PC-3 (cell line): ENCODE results near the gene TARS1. TPM values are rescaled to one million over a fixed set of nuclear protein-coding genes. Genes with fewer than 3 reads are reported as not detected.

Experiments
- ATAC-seq: fragments of 200-7000 bp; cut with Tn5 transposase; 2 replicates; pipeline ENCODE4 v1.9.1; 2020; ENCODE audit warnings: mild to moderate bottlenecking, moderate library complexity
- BruUV-seq: library from RNA; stranded (reverse); fragments of 400-500 nt; replicated peaks from 2 replicates; lab custom pipeline; 2021; lab: Mats Ljungman, UMichigan
- CTCF ChIA-PET: fragments of 300-600 bp; sonication (Branson Sonifier 250); formaldehyde crosslinking; loops from one replicate; lab custom pipeline; 2022; ENCODE audit warnings: antibody characterized with exemption; lab: Charles Lee
- POLR2A ChIA-PET: fragments of 300-600 bp; sonication (Branson Sonifier 250); formaldehyde crosslinking; loops from one replicate; lab custom pipeline; 2022; ENCODE audit warnings: antibody characterized with exemption; ENCODE audit not compliant: unreplicated experiment; lab: Charles Lee
- DNase-seq: peaks from one replicate; pipeline ENCODE4 v3.0.0-alpha.2; 2015
- H2AFZ ChIP-seq: fragments of 300-600 bp; sonication (generic); 2 replicates; pipeline ENCODE4 v1.6.0; 2016; ENCODE audit warnings: antibody characterized with exemption, low read length
- H3F3A ChIP-seq: fragments of 300-600 bp; sonication (generic); one replicate; pipeline ENCODE4 v1.6.0; 2017; ENCODE audit warnings: antibody characterized with exemption, low read length, control low read depth, mild to moderate bottlenecking; ENCODE audit not compliant: unreplicated experiment
- H3K27ac ChIP-seq: fragments of 300-600 bp; sonication (generic); 2 replicates; pipeline ENCODE4 v1.5.1; 2016; ENCODE audit warnings: mild to moderate bottlenecking, low read length
- H3K27me3 ChIP-seq: fragments of 300-600 bp; sonication (generic); 2 replicates; pipeline ENCODE4 v1.6.1; 2016; ENCODE audit warnings: low read length, mixed read lengths
- H3K36me3 ChIP-seq: fragments of 300-600 bp; sonication (generic); 2 replicates; pipeline ENCODE4 v1.6.1; 2016; ENCODE audit warnings: low read depth, mixed run types, low read length, mixed read lengths
- H3K4me1 ChIP-seq: fragments of 300-600 bp; sonication (generic); 2 replicates; pipeline ENCODE4 v1.5.1; 2016; ENCODE audit warnings: low read length; ENCODE audit not compliant: insufficient read depth
- H3K4me2 ChIP-seq: fragments of 300-600 bp; sonication (generic); 2 replicates; pipeline ENCODE4 v1.6.0; 2016; ENCODE audit warnings: low read length
- H3K4me3 ChIP-seq: fragments of 300-600 bp; sonication (generic); 2 replicates; pipeline ENCODE4 v1.5.1; 2016; ENCODE audit warnings: mild to moderate bottlenecking, low read length, mixed read lengths
- H3K79me2 ChIP-seq: fragments of 300-600 bp; sonication (generic); 2 replicates; pipeline ENCODE4 v1.6.1; 2017; ENCODE audit warnings: low read length, mixed read lengths
- H3K9ac ChIP-seq: fragments of 300-600 bp; sonication (generic); 2 replicates; pipeline ENCODE4 v1.6.0; 2016; ENCODE audit warnings: mild to moderate bottlenecking, low read length
- H3K9me2 ChIP-seq: fragments of 300-600 bp; sonication (generic); replicated peaks from 2 replicates; pipeline ENCODE4 v1.6.1; 2016; ENCODE audit warnings: mixed run types, low read length, mixed read lengths
- H3K9me3 ChIP-seq: fragments of 300-600 bp; sonication (generic); 2 replicates; pipeline ENCODE4 v1.6.1; 2016; ENCODE audit warnings: low read length, mixed read lengths
- H4K20me1 ChIP-seq: fragments of 300-600 bp; sonication (generic); 2 replicates; pipeline ENCODE4 v1.6.1; 2016; ENCODE audit warnings: low read length, mixed read lengths
- CTCF ChIP-seq: fragments of 300-600 bp; sonication (generic); conservative IDR thresholded peaks from 2 replicates; pipeline ENCODE4 v1.5.1; 2017; ENCODE audit warnings: antibody characterized with exemption, low read depth, mild to moderate bottlenecking, low read length
- EZH2 ChIP-seq: fragments of 300-600 bp; sonication (generic); IDR thresholded peaks from one replicate; pipeline ENCODE4 v1.6.1; 2017; ENCODE audit warnings: antibody characterized with exemption, mild to moderate bottlenecking, low read length; ENCODE audit not compliant: unreplicated experiment
- EZH2phosphoT487 ChIP-seq: fragments of 300-600 bp; sonication (generic); IDR thresholded peaks from 2 replicates; pipeline ENCODE4 v1.6.1; 2018; ENCODE audit warnings: mild to moderate bottlenecking, antibody characterized with exemption, low read length, borderline replicate concordance
- intact Hi-C: fragments of 100-400 bp; cut with micrococcal nuclease; formaldehyde crosslinking; loops from 2 replicates; pipeline ENCODE4 v1.9.0; 2023
- total RNA-seq: library from RNA; depleted of rRNA; stranded (reverse); fragments of >200 nt; gene quantifications from 2 replicates; pipeline ENCODE4 v1.2.3, GENCODE V29; 2014

TARS1 gene
- total RNA-seq, 1 experiment from 2014 or later = 221 TPM

- TF ChIP-seq EZH2 (no peak), CTCF (peak; percentile 35; the same call in 1 of the 2 replicates)
- DNase-seq (no peak), ATAC-seq (no peak)
- POLR2A ChIA-PET = no interaction called here
- CTCF ChIA-PET = no interaction called here
- no peak overlapping the region for H2AFZ ChIP-seq
- H3K79me2 ChIP-seq = no peaks in the 10 kb centered on the region
- H3K27me3 ChIP-seq = no peaks in the 10 kb centered on the region
- no peaks in the 10 kb centered on the region for H3K9me3 ChIP-seq
- no peaks in the 10 kb centered on the region for H3K4me1 ChIP-seq
- no peak overlapping the region for H3K4me2 ChIP-seq
- no TSS peak for BruUV-seq
- intact Hi-C loops = no loop called here
- no peak overlapping the region for H3K27ac ChIP-seq
- no peaks in the 10 kb centered on the region for H4K20me1 ChIP-seq
- H3K4me3 ChIP-seq = no peak overlapping the region
- H3K9me2 ChIP-seq = no peaks in the 10 kb centered on the region
- H3K9ac ChIP-seq = no peak overlapping the region
- no peaks in the 10 kb centered on the region for H3F3A ChIP-seq
- H3K36me3 ChIP-seq = no peaks in the 10 kb centered on the region
Observed at GRCh38 chr5:33490071-33490665, 49.4 kb downstream of the TARS1 start.

GRCh38 chr5:33491941-33492340 lies 51.2 kb downstream of the TARS1 start:
- POLR2A ChIA-PET = no interaction called here
- Histone ChIP-seq H3K9ac (no peak overlapping the region), H3K9me3 (no peaks in the 10 kb centered on the region), H2AFZ (no peak overlapping the region), H3K79me2 (no peaks in the 10 kb centered on the region), H4K20me1 (no peaks in the 10 kb centered on the region), H3F3A (no peaks in the 10 kb centered on the region), H3K27me3 (no peaks in the 10 kb centered on the region), H3K4me1 (no peaks in the 10 kb centered on the region), H3K9me2 (no peaks in the 10 kb centered on the region), H3K4me2 (no peak overlapping the region), H3K36me3 (no peaks in the 10 kb centered on the region), H3K27ac (no peak overlapping the region), H3K4me3 (no peak overlapping the region)
- intact Hi-C loops = no loop called here
- ATAC-seq = no peak
- CTCF ChIA-PET = no interaction called here
- no peak for TF ChIP-seq EZH2
- no peak for TF ChIP-seq EZH2phosphoT487
- TF ChIP-seq CTCF = no peak
- DNase-seq = no peak
- no TSS peak for BruUV-seq

- Histone ChIP-seq H3K36me3 (no peaks in the 10 kb centered on the region), H3K27me3 (no peaks in the 10 kb centered on the region), H4K20me1 (no peaks in the 10 kb centered on the region), H3K4me1 (no peaks in the 10 kb centered on the region), H3K9me2 (no peaks in the 10 kb centered on the region), H3F3A (no peaks in the 10 kb centered on the region), H3K4me2 (no peak overlapping the region), H3K4me3 (no peak overlapping the region), H3K9ac (no peak overlapping the region), H2AFZ (no peak overlapping the region), H3K27ac (no peak overlapping the region), H3K9me3 (no peaks in the 10 kb centered on the region), H3K79me2 (no peaks in the 10 kb centered on the region)
- no peak for TF ChIP-seq CTCF
- TF ChIP-seq EZH2 = no peak
- TF ChIP-seq EZH2phosphoT487 = no peak
- ChIA-PET POLR2A (no interaction called here), CTCF (interaction anchor here (0.6 kb wide), 1 partner anchor 787 kb away, joined by 5 read pairs; no protein-coding TSS in a partner anchor)
- intact Hi-C loops = no loop called here
- DNase-seq (no peak), ATAC-seq (no peak)
- BruUV-seq = no TSS peak
Observed at GRCh38 chr5:33494466-33494865, 53.7 kb downstream of the TARS1 start.
